Stimulated activated CD4-positive, alpha-beta T cell treated with anti-CD3 and anti-CD28 coated beads, Interleukin-12 subunit alpha, Interleukin-12 subunit beta, amount 100 ng/mL, for 48 hours (primary cell): ENCODE results near the gene GPR156.
"Not testable (repeated sequence)": the region's sequence is repeated elsewhere in the genome, so short reads cannot be mapped to it uniquely, and the experiment has no call there.

ENCODE experiments used
- DNase-seq, 3 donors: peaks; one replicate each; pipeline ENCODE4 v3.0.0-alpha.2; 2020; ENCODE audit warnings: low read depth in 2 of 3, low spot score in 1 of 3

The GPR156 gene

DNA sequence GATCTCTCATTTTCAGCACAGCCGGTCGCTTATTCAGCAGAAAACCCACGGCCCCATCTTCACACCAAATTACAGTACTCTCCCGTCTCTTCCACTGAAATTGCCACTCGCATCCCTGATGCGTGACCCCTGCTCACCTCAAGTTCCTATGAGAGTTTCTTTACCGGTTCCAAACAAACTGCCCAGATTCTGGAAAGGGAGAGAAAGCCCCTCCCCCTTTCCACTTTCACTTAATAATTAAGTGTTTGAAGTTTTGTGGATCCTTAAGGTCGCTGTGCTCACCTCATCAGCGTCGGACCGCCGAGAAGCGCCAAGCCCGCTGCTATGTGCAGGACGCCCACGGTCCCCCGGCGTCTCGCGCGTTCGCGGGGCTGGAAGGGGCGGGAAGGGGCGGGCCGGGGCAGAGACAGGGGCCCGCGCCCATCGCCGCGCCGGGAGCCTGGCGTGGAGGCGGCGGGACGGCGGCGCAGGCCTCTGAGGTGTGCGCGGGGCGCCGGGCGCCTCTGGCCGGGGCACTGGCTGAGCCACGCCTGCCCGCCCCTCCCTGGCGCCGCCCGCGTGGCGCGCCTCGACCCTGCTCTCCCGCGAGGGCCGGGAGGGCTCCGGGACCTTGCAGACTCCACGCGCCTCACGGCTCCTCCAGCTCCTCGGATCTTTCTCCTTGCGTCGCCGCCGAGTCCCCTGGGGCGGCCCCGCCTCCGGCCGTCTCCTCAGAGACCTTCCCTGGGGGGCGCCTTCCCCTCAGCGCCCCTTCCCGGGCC, at the start of gene GPR156:
TSS of gene GPR156 (minus strand) at position 476 of the 761 bp plus-strand sequence. CDS start 41,124 bp downstream, outside the sequence.
- no peak for DNase-seq

DNA sequence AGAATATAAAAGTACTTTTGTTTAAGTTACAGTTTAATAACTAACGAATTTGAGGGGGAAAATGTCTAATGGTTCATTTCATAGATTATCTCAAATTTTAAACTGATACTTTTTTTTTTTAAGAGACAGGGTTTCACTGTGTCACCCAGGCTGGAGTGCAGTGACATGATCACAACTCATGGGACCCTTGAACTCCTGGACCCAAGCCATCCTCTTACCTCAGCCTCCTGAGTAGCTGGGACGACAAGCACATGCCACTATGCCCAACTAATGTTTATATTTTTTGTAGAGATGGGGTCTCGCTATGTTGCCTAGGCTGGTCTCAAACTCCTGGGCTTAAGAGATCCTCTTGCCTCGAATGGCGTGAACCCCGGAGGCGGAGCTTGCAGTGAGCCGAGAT, 47.6 kb upstream of the GPR156 start:
- no peak for DNase-seq

- no peak for DNase-seq
Measured at GRCh38 chr3:120331076-120331475, 46.1 kb upstream of the GPR156 start.

DNA sequence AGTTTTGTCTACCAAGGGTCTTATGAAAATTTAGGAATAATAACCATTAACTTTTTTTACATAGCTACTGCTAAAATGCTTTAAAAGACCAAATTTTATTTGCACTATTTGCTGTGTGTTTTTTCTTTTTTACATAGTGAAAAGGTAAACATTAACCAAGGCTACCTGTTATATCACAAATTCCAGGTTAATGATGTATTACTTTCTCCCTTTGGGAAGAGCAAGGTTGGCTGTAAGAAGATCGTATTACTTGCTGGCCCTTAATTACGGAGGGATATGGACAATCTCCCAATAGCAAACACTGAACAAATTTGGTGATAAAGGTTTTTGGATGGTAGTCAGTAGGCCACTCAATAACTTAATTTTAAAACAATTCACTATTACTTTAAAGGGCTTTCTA, 41.8 kb upstream of the GPR156 start:
- DNase-seq: no peak

DNA sequence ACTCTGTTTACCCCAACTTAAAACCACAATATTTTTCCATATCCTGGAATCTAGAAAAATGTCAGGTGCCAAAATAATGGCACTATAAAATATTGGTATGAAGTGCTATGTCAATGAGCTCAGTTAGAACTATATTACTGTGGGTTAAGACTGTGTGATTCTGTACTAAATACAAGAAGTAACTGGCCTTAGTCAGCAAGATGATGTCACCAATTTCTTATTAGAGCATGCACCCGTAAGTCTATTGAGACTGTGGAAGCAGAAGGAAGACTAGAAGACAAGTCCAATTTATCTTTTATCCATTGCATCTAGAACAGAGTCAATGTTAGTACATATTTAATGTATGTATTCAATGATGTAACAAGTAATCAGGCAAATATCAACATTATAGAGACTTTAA, 39.2 kb upstream of the GPR156 start:
- no peak for DNase-seq

DNA sequence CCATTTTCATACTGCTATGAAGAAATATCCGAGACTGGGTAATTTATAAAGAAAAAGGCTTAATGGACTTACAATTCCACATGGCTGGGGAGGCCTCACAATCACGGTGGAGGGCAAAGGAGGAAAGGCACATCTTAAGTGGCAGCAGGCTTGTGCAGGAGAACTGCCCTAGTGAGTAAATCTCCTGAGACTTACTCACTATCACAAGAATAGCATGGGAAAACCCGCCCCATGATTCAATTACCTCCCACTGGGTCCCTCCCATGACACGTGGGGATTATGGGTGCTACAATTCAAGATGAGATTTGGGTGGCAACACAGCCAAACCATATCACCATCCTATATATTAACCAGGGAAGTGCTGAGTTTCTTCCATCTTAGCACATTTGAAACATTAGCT, 38.7 kb upstream of the GPR156 start:
- not testable (repeated sequence) for DNase-seq

- no peak for DNase-seq
Measured at GRCh38 chr3:120311863-120312794, 27.1 kb upstream of the GPR156 start.

DNA sequence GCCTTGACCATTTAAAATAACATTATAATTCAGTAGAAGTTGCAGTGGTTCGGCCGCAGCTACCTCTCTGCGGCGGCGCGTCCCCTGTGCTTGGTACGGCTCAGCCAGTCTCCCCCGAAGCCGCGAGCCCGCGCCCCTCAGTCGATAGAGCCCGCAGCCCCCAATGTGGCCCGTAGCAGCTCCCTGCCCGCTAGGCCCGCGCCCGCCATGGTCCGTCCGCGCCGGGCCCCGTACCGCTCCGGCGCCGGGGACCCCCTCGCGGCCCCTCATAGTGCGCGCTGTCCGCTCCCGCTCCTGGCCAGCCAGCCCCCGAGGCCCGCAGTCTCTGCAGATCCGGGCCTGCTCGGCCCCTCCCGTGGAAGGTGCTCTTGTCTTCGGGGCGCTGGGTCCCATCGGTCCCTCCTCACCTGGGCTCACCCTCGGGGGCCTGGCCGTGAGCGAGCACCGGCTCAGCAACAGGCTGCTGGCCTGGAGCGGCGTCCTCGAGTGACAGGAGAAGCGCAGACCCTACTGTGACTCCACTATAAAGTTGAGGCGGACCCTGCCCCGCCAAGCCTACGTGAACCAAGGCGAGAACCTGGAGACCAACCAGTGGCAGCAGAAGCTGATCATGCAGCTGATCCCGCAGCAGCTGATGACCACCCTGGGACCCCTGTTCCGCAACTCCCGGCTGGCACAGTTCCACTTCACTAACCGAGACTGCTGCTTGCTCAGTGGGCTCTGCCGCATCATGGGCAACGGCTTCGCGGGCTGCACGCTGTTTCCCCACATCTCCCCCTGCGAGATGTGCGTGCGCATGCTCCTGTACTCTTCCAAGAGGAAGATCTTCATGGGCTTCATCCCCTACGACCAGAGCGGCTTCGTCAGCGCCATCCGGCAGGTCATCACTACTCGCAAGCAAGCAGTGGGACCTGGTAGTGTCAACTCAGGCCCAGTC, 21.8 kb upstream of the GPR156 start:
- no peak for DNase-seq

DNA sequence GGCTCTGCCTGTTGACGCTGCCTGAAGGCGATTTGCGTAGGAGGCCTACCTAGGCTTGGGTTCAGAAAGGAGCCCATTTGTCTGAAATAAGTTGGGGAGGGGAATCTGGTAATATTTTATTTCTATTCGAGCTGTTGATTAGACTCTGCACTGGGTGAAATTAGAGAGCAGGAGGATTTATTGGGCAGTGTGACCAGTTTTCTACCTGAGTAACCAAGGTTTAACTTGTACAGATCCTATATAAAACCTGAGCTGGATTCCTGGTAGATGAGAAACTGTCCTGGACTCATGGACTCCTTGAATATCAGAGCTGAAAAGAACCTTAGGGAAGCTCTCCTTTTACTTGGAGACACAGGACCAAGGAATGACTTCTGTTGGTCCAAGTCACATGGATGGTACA, 19.6 kb upstream of the GPR156 start:
- DNase-seq: no peak

GRCh38 chr3:120302361-120302760, 17.3 kb upstream of the GPR156 start:
- no peak for DNase-seq

DNA sequence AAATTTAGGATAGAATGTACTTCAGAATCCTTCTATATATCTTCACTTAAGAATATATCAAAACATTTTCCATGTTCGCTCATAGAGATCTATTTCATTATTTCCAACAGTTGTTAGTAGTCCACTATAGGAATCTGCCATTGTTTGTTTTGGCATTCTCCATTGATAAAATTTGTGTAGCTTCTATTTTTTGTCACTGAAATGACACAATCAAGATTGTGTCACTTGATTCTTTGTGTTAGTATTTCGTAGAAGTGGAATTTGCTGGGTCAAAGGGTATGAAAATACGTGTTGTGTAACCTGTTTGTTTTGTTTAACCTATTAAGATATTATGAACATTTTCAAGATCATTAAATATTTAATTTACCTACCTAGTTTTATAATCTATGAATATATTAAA, 15.9 kb upstream of the GPR156 start:
- DNase-seq: no peak

- no peak for DNase-seq
Measured at GRCh38 chr3:120299403-120299802, 14.4 kb upstream of the GPR156 start.

- no peak for DNase-seq
Measured at GRCh38 chr3:120298996-120299395, 14.0 kb upstream of the GPR156 start.

DNA sequence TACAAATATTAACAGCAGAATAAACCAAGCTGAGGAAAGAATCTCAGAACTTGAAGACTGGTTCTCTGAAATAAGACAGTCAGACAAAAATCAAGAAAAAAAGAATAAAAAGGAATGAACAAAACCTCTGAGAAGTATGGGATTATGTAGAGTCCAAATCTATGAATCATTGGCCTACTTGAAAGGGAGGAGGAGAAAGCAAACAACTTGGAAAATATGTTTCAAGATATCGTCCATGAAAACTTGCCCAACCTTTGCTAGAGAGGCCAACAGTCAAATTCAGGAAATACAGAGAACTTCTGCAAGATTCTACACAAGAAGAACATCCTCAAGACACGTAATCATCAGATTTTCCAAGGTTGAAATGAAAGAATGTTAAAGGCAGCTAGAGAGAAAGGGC, 6.5 kb upstream of the GPR156 start:
- DNase-seq: not testable (repeated sequence)

GRCh38 chr3:120289636-120290035, 4.6 kb upstream of the GPR156 start:
- DNase-seq: no peak

GRCh38 chr3:120286465-120286864, 1.4 kb upstream of the GPR156 start:
- DNase-seq: no peak

DNA sequence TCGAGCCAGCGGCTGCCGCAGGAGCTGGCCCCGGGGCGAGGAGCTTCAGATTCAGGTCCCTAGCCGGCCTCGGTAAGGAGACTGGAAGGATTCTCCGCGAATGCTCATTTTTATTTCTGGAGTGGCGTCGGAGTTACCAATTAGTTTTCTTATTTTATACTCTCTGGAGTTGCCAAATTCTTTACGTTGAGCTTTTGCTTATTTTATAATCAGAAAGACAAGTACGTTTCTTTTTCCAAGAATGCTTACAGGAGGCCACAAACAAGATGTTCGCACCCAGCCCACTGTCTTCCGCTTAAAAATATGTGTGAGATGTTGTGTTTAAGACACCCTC, 453 bp upstream of the GPR156 start:
- DNase-seq: no peak

DNA sequence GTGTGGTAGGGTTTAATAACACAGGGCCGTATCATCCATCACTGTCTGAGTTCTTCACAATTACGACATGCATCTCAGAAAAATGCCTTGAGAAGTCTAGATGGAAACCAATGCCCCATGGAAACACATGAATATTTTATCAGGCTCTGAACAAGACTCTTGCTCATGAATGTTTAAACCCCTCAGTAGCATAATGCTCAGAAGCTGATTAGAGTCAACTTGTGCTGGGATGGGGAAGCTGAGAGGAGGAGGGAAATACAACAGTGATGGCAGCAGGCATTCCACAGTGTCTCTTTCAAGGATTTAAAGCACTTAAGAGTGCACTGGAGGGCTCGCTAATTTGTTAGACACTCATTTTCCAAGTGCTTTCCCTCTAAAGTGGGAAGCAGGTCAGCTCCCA, 3.8 kb downstream of the GPR156 start:
- no peak for DNase-seq

- no peak for DNase-seq
Measured at GRCh38 chr3:120280566-120280965, 4.5 kb downstream of the GPR156 start.

GRCh38 chr3:120280026-120280425, 5.0 kb downstream of the GPR156 start:
- no peak for DNase-seq

DNA sequence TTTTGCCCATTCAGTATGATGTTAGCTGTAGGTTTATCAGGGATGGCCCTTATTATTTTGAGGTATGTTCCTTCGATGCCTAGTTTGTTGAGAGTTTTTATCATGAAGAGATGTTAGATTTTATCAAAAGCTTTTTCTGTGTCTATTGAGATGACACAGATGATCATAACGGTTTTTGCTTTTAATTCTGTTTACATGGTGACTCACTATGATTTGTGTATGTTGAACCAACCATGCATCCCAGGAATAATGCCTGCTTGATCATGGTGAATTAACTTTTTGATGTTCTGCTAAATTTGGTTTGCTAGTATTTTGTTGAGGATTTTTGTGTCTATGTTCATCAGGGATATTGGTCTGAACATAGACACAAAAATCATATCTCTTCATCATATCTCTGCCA, 8.3 kb downstream of the GPR156 start:
- DNase-seq: no peak
